Urinary bladder (tissue), 4 donors: Measurements from ENCODE around the gene H6PD. TPM values are rescaled to one million over a fixed set of nuclear protein-coding genes. Genes with fewer than 3 reads are reported as not detected.

ENCODE experiments used
- DNase-seq: peaks from one replicate; pipeline ENCODE4 v3.0.0-alpha.2; 2015; ENCODE audit errors: extremely low spot score
- H3K27ac ChIP-seq: one replicate; pipeline ENCODE4 v1.5.1; 2013; ENCODE audit warnings: low read depth, mild to moderate bottlenecking, moderate library complexity
- H3K36me3 ChIP-seq: one replicate; pipeline ENCODE4 v1.6.1; 2013; ENCODE audit warnings: mild to moderate bottlenecking, moderate library complexity; ENCODE audit not compliant: insufficient read depth
- H3K4me1 ChIP-seq: one replicate; pipeline ENCODE4 v1.6.1; 2013; ENCODE audit warnings: mild to moderate bottlenecking, moderate library complexity; ENCODE audit not compliant: insufficient read depth
- H3K4me3 ChIP-seq: one replicate; pipeline ENCODE4 v1.5.1; 2013; ENCODE audit warnings: low read depth, low read length
- WGBS: extraction: QIAGEN DNeasy Blood & Tissue Kit; methylation state at CpG from one replicate; pipeline ENCODE4 v1.1.7; 2013; 5-methylcytosine and 5-hydroxymethylcytosine counted together
- polyA plus RNA-seq: library from polyadenylated mRNA; stranded (reverse); fragments of 200-250 nt; gene quantifications from one replicate; pipeline ENCODE4 v1.2.3, GENCODE V29; 2013
- total RNA-seq: library from RNA; depleted of rRNA; stranded (reverse); fragments of >200 nt; gene quantifications from one replicate; pipeline ENCODE4 v1.2.3, GENCODE V29; 2014
- donor health status: healthy with polysubstance abuse.
- donor health status: healthy.

The H6PD gene
- total and polyA plus RNA-seq, 2 donors = 26.6 to 32.6 TPM

DNA sequence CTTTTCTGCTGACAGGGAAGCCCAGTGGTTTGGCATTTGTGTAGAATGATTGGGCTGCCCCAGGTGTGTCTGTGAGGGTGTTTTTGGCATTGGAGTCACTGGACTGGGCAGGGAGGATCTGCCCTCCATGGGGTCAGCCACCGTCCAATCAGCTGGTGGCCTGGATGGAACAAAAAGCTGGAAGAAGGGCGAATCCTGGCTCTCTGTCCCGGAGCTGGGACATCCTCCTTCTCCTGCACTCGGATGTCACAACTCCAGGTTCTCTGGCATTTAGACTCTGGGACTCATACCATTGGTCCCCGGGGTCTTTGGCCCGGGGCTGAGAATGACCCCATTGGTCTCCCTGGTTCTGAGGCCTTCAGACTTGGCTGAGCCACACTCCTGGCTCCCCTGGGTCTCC is 69.3 kb downstream of the H6PD start:
- DNase-seq = no peak
- H3K27ac ChIP-seq = no peak overlapping the region
- no peak overlapping the region for H3K4me3 ChIP-seq
- no peaks in the 10 kb centered on the region for H3K36me3 ChIP-seq
- 89% methylated on average over 6 of the region's 6 CpGs for WGBS
- no peaks in the 10 kb centered on the region for H3K4me1 ChIP-seq

DNA sequence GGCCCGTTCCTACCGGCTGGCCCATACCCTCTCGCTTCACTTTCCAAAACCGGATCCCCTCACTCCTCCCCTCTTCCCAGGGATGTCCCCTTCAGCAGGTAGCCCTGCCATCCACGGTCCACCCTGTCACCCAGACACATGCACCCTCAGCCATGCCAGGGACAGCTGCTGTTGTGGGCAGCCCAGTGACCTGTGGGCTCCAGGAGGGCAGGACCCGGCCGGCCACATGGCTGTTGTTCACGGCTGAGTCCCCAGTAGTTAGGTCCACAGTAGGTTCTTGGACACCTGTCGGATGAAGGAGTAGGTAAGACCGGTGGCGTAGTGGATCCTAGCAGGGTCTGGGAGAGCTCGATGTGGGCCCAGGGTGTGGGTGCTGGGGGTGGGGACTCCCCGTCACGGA is 70.6 kb downstream of the H6PD start:
- no peaks in the 10 kb centered on the region for H3K4me1 ChIP-seq
- H3K36me3 ChIP-seq = no peaks in the 10 kb centered on the region
- no peak overlapping the region for H3K27ac ChIP-seq
- DNase-seq = no peak
- no peak overlapping the region for H3K4me3 ChIP-seq
- 92% methylated on average over 14 of the region's 14 CpGs for WGBS

DNA sequence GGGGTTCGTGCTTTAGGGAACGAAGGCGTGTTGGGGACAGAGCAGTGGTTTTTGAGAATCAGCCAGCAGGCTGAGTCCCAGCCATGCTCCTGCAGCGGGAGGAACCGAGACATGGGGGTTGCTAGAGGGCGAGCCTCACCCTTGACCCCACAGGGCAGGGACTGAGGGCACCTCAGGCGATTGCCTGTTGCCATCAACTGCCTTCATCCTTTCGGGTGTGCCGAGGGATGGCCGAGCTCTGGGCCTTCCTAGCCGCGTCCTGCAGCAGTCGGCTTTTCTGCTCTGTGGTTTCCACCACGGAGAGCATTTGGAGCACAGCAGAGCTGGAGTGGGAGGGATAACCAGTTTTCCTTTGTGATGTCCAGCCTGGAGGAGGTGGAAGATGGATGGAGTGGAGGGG is 71.4 kb downstream of the H6PD start:
- no peak overlapping the region for H3K4me3 ChIP-seq
- no peak for DNase-seq
- H3K4me1 ChIP-seq = no peaks in the 10 kb centered on the region
- 85% methylated on average over 14 of the region's 14 CpGs for WGBS
- no peak overlapping the region for H3K27ac ChIP-seq
- no peaks in the 10 kb centered on the region for H3K36me3 ChIP-seq

DNA sequence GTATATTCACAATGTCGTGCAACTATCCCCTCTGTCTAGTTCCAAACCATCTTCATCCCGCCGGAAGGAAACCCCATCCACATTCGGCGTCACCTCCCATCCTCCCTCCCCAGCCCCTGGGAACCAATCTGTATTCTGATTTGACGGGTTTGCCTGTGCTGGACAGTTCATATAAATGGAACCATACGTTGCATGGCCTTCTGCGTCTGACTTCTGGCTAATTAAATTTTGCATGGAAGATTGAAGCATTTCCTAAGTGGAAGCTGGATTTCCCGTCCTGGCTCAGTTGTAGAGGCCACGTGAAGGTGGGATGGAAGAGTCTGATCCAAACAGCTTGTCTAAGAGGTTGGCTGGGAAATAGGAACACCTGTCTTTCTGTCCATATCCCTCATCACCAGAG is 72.7 kb downstream of the H6PD start:
- no peak overlapping the region for H3K27ac ChIP-seq
- DNase-seq = no peak
- no peak overlapping the region for H3K4me3 ChIP-seq
- no peaks in the 10 kb centered on the region for H3K4me1 ChIP-seq
- no peaks in the 10 kb centered on the region for H3K36me3 ChIP-seq
- 86% methylated on average over 10 of the region's 10 CpGs for WGBS

DNA sequence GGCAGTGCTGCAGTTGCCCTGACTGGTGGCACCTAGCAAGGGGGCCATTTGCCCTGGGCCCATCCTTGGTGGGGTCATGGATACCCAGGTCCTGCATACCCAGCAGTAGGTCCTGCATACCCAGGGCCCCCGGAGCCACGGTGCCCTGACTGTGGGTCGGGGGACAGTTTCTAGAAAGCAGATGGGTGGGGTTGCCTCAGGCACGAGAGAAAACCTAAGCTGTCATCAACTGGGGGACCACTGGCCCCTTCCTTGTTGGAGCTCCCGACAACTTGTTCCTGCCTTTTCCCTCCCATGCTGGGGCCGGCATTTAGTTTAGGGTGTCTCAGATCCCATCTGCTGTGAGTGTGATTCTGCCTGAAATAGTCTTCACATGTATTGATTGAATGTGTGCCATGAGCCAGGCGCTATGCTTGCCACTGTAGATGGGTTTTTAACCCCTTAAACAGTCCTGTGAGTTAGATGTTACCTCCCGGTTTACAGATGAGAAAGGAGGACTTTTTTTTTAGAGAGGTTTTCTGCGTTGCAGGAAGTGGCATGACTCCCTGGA is 73.7 kb downstream of the H6PD start:
- H3K4me3 ChIP-seq = no peak overlapping the region
- no peak for DNase-seq
- H3K36me3 ChIP-seq = no peaks in the 10 kb centered on the region
- no peak overlapping the region for H3K27ac ChIP-seq
- H3K4me1 ChIP-seq = no peaks in the 10 kb centered on the region
- WGBS = 76% methylated on average over 9 of the region's 9 CpGs

DNA sequence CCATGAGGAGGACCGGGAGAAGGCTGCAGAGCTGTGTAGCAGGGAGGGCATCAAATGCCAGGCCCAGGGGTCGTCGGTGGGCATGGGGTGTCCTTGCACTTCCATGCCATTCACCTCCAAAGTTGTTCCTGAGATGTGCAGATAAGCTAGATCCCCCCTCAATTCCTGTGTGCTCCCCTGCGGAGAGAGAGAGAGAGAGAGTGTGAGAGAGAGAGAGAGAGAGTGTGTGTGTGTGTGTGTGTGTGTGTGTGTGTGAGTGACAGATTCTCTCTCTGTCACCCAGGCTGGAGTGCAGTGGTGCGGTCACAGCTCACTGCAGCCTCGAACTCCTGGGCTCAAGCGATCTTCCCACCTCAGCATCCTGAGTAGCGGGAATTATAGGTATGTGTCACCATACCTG is 74.5 kb downstream of the H6PD start:
- DNase-seq = no peak
- no peaks in the 10 kb centered on the region for H3K4me1 ChIP-seq
- no peaks in the 10 kb centered on the region for H3K36me3 ChIP-seq
- H3K27ac ChIP-seq = no peak overlapping the region
- WGBS = 94% methylated on average over 8 of the region's 8 CpGs
- H3K4me3 ChIP-seq = no peak overlapping the region

DNA sequence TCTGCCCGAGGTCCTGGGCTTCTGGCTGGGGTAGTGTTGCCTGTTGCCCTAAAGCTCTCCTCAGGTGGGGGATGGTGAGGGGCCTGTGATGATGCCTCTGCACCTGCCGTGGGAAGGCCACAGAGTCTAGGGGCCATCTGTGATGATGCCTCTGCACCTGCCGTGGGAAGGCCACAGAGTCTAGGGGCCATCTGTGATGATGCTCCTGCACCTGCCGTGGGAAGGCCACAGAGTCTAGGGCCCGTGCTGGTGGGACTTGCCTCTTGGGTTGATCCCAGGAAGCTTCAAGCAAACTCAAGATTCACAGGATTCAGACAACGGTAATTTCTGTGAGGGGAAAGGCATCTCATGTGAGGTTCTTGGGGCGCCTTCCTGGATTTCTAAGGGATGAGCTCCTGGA is 75.4 kb downstream of the H6PD start:
- H3K4me3 ChIP-seq = no peak overlapping the region
- 90% methylated on average over 7 of the region's 7 CpGs for WGBS
- no peak for DNase-seq
- no peak overlapping the region for H3K27ac ChIP-seq
- no peaks in the 10 kb centered on the region for H3K36me3 ChIP-seq
- no peaks in the 10 kb centered on the region for H3K4me1 ChIP-seq

DNA sequence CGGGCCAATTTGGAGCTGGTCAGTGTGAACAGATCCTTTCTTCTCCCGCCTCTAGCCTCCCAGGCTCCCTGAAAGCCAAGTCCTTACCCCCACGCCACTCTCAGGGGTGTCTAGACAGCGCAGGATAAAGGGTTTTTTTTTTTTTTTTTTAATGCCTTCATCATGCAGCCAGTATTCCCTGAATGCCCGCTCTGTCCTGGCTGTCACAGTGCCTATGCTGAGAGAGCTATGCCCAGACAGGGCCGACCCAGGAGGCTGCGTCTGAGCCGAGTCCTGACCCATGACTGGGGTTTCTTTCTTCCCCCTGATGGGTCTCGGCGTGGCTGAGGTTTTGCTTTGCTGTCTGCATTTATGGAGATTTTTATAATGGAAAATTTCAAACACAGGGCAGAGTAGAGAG is 76.5 kb downstream of the H6PD start:
- H3K27ac ChIP-seq = no peak overlapping the region
- H3K4me3 ChIP-seq = no peak overlapping the region
- no peaks in the 10 kb centered on the region for H3K36me3 ChIP-seq
- DNase-seq = no peak
- 51% methylated on average over 10 of the region's 10 CpGs for WGBS
- no peaks in the 10 kb centered on the region for H3K4me1 ChIP-seq

DNA sequence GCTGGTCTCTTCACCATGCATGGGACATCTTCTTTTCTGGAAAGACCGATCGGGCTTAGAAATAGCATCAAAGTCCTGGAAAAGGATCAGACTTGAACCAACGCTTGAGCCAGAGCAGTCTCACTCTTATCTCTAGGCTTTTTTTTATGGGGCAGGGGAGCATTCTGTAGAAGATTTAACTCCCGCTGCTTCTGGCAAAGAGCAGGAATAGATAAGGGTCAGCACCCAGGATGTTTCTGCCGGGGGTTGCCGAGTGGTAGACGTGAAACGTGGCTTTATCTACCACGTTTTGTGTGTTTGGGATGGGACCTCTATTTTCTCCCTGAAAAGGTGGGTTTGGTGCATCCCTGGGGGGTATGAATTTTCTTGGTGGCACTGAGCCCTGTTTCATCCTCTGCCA is 76.9 kb downstream of the H6PD start:
- H3K4me3 ChIP-seq = no peak overlapping the region
- H3K4me1 ChIP-seq = no peaks in the 10 kb centered on the region
- H3K27ac ChIP-seq = no peak overlapping the region

DNA sequence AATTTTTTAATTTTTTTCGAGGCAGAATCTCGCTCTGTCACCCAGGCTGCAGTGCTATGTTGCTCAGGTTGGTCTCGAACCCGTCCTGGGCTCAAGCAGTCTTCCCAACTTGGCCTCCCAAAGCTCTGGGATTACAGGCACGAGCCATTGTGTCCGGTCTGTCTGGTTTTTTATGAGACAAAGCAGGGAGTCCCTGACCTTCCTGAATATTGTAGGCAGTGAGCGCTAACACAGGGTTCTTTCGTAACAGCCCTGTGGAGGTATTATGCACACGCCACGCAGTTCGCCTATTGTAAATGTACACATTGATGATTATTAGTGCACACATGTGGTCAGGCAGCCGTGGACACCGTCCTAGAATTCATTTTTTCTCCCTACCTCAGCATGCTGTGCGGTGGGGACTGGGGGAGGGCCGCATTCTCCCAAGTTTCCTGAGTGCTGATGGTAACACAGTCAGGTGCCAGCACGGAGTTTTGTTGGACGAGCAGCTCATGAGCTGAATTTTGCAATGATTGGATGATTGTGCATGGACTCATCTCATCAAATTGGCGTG is 77.7 kb downstream of the H6PD start:
- no peaks in the 10 kb centered on the region for H3K4me1 ChIP-seq
- H3K27ac ChIP-seq = no peak overlapping the region
- 77% methylated on average over 18 of the region's 18 CpGs for WGBS
- DNase-seq = no peak
- no peak overlapping the region for H3K4me3 ChIP-seq
- H3K36me3 ChIP-seq = peaks cover under 1% of the 10 kb centered on the region

More for the DNA sequence above, 76.9 kb downstream of the H6PD start:
- no peak for DNase-seq
- no peaks in the 10 kb centered on the region for H3K36me3 ChIP-seq
- WGBS = 36% methylated on average over 9 of the region's 9 CpGs

DNA sequence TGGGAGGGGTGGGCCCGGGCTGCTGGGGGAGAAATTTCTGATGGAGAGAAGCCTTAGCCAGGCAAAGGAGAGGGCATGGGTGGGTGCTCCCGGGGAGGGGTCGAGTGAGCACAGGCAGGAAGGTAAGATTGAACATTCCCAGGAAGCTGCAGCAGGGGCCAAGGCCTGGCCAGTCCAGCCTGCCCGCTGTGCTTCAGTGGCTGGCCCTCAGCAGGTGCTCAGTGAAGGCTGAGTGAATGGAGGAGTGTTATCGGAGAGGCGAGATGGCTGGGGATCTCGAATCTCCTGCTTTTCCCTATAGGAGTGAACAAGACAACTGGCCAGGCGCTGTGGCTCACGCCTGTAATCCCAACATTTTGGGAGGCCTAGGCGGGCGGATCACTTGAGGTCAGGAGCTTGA is 79.0 kb downstream of the H6PD start:
- no peaks in the 10 kb centered on the region for H3K4me1 ChIP-seq
- 90% methylated on average over 11 of the region's 11 CpGs for WGBS
- no peak for DNase-seq
- peaks cover 2% of the 10 kb centered on the region for H3K36me3 ChIP-seq
- no peak overlapping the region for H3K4me3 ChIP-seq
- no peak overlapping the region for H3K27ac ChIP-seq

DNA sequence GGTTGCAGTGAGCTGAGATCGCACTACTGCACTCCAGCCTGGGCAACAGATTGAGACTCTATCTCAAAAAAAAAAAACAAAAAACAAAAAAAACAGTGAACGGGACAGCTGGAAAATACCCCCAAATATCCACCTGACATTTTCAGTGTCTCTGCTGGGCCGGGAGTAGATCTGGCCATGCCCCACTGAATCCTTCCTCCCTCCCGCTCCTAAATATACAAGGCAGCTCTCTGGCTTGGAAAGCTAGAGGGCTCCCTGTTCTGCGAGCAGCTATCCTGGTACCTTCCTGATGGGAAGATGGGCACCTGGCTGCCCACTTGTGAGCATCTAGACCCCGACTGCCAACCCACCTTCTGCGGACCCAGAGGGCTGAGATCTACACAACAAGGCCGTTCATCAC is 79.5 kb downstream of the H6PD start:
- Histone ChIP-seq H3K27ac (no peak overlapping the region), H3K36me3 (peaks cover 2% of the 10 kb centered on the region), H3K4me3 (no peak overlapping the region), H3K4me1 (no peaks in the 10 kb centered on the region)
- no peak for DNase-seq
- WGBS = 69% methylated on average over 8 of the region's 8 CpGs

DNA sequence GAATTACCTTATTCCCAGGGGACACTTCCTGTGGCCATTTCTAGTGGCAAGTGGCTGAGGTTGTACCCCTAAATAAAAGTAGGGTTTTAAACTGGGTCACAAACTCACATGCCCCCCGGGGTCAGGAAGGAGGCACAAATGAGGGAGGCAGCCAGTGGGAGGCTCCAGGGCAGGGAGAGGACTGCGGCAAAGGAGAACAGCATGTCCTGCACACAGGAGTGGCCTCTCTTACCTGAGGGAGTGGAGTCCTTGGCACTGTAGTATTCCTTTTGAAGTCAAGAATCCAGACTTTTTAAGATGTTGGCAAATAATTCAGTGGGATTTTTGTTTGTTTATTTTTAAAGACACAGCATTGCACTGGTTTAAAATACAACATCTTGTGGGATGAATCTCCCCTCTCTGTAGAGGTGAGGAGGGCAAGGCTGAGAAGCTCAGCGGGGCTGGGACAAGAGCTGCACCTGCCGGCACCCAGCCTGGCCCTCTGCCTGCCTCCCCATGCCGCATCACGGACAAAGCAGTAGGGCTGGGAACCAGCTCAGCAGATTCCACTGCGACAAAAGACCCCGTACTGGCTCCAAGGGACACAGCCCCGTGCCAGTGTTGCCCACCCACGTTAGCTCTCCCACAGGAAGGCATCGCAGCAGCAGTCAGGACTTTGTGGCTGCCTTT is 80.3 kb downstream of the H6PD start:
- H3K4me1 ChIP-seq = no peaks in the 10 kb centered on the region
- DNase-seq = no peak
- H3K27ac ChIP-seq = no peak overlapping the region
- 80% methylated on average over 11 of the region's 11 CpGs for WGBS
- H3K4me3 ChIP-seq = no peak overlapping the region
- peaks cover 2% of the 10 kb centered on the region for H3K36me3 ChIP-seq

DNA sequence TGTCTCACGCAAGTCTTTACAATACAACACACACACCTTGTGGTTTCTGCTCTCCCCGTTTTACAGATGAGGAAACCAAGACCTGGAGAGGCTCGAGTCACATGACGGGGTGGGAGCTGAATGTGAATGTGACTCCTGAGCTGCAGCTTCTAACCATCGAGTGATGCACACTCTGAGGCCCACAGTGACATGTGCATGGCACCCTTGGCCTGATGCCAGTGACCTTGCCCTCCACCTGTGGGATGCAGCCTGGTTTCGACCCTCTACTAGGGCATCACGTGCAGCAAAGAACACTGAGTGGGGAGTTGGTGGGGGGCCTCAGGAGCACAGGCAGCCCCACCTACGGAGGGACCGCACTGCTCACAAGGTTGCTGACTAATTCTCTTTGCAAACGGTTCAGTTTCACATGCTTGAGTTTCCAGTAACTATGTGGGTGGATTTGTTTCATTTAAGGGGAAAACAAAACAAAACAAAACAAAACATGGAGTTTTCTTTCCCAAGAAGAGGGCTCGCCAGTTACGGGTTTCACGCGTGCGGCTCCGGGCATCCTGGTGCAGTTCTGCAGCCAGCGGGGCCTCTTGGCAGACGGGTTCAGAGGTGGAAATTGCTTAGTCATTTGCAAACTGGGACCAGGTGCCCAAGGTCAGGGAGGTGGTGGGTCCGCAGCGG is 81.0 kb downstream of the H6PD start:
- no peak for DNase-seq
- 67% methylated on average over 20 of the region's 20 CpGs for WGBS
- H3K4me1 ChIP-seq = no peaks in the 10 kb centered on the region
- peaks cover 2% of the 10 kb centered on the region for H3K36me3 ChIP-seq
- H3K27ac ChIP-seq = no peak overlapping the region
- no peak overlapping the region for H3K4me3 ChIP-seq
